GM18511 (cell line): Measurements from ENCODE around the gene IL15.
"Not testable (repeated sequence)": the region's sequence is repeated elsewhere in the genome, so short reads cannot be mapped to it uniquely, and the experiment has no call there.

Experiments used
- ATAC-seq: cut with Tn5 transposase; IDR thresholded peaks from one replicate; pipeline ENCODE4 v1.9.1; 2021; ENCODE audit warnings: mild to moderate bottlenecking, moderate library complexity; ENCODE audit not compliant: unreplicated experiment

The IL15 gene

GRCh38 chr4:141645611-141646340 lies 9.4 kb downstream of the IL15 start:
- no peak for ATAC-seq

GRCh38 chr4:141646969-141647368 lies 10.6 kb downstream of the IL15 start:
- no peak for ATAC-seq

- ATAC-seq: no peak
These were observed 11.6 kb downstream of the IL15 start for GRCh38 chr4:141647966-141648365.

- no peak for ATAC-seq
These were observed 15.9 kb downstream of the IL15 start for GRCh38 chr4:141652161-141652778.

- ATAC-seq: no peak
These were observed 17.7 kb downstream of the IL15 start for GRCh38 chr4:141654098-141654497.

- ATAC-seq: no peak
These were observed 19.6 kb downstream of the IL15 start for GRCh38 chr4:141656031-141656430.

GRCh38 chr4:141657550-141658250 lies 21.3 kb downstream of the IL15 start:
- ATAC-seq: peak; percentile 29

GRCh38 chr4:141658309-141658708 lies 21.9 kb downstream of the IL15 start:
- ATAC-seq: peak; percentile 65

- peak; percentile 35 for ATAC-seq
These were observed 23.2 kb downstream of the IL15 start for GRCh38 chr4:141659539-141659938.

- no peak for ATAC-seq
These were observed 24.5 kb downstream of the IL15 start for GRCh38 chr4:141660880-141661279.

GRCh38 chr4:141668200-141668910 lies 32.0 kb downstream of the IL15 start:
- no peak for ATAC-seq

GRCh38 chr4:141669501-141669900 lies 33.1 kb downstream of the IL15 start:
- ATAC-seq: no peak

- no peak for ATAC-seq
These were observed 39.0 kb downstream of the IL15 start for GRCh38 chr4:141675384-141675783.

- ATAC-seq: no peak
These were observed 39.8 kb downstream of the IL15 start for GRCh38 chr4:141676087-141676670.

- ATAC-seq: no peak
These were observed 43.7 kb downstream of the IL15 start for GRCh38 chr4:141680060-141680459.

GRCh38 chr4:141684785-141685184 lies 48.4 kb downstream of the IL15 start:
- no peak for ATAC-seq

GRCh38 chr4:141686146-141686775 lies 49.9 kb downstream of the IL15 start:
- no peak for ATAC-seq

GRCh38 chr4:141686879-141687278 lies 50.5 kb downstream of the IL15 start:
- no peak for ATAC-seq

- not testable (repeated sequence) for ATAC-seq
These were observed 53.4 kb downstream of the IL15 start for GRCh38 chr4:141689726-141690296.

GRCh38 chr4:141691247-141691646 lies 54.9 kb downstream of the IL15 start:
- not testable (repeated sequence) for ATAC-seq
